ENCODE results near the gene HDGFL2. TPM values are rescaled to one million over a fixed set of nuclear protein-coding genes. Genes with fewer than 3 reads are reported as not detected.

Gene HDGFL2
- total RNA-seq, 4 donors from 2014 or later, result 15.5 to 39.7 (median 26.9) TPM

DNA sequence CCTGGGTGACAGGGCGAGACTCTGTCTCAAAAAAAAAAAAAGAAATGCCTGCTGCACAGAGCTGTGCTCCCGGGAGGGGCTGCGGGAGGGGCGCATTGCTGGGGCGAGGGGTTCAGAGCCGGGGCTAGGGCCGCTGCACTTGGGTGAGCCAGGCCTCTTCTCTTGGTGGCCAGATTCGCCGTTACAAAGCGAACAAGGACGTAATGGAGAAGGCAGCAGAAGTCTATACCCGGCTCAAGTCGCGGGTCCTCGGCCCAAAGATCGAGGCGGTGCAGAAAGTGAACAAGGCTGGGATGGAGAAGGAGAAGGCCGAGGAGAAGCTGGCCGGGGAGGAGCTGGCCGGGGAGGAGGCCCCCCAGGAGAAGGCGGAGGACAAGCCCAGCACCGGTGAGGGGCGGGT lies 27.2 kb downstream of the HDGFL2 start:
- TF ChIP-seq, protein P1, sequence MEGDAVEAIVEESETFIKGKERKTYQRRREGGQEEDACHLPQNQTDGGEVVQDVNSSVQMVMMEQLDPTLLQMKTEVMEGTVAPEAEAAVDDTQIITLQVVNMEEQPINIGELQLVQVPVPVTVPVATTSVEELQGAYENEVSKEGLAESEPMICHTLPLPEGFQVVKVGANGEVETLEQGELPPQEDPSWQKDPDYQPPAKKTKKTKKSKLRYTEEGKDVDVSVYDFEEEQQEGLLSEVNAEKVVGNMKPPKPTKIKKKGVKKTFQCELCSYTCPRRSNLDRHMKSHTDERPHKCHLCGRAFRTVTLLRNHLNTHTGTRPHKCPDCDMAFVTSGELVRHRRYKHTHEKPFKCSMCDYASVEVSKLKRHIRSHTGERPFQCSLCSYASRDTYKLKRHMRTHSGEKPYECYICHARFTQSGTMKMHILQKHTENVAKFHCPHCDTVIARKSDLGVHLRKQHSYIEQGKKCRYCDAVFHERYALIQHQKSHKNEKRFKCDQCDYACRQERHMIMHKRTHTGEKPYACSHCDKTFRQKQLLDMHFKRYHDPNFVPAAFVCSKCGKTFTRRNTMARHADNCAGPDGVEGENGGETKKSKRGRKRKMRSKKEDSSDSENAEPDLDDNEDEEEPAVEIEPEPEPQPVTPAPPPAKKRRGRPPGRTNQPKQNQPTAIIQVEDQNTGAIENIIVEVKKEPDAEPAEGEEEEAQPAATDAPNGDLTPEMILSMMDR (IDR thresholded peaks at IDR 0.05; ENCODE audit: low read depth), result no peak

DNA sequence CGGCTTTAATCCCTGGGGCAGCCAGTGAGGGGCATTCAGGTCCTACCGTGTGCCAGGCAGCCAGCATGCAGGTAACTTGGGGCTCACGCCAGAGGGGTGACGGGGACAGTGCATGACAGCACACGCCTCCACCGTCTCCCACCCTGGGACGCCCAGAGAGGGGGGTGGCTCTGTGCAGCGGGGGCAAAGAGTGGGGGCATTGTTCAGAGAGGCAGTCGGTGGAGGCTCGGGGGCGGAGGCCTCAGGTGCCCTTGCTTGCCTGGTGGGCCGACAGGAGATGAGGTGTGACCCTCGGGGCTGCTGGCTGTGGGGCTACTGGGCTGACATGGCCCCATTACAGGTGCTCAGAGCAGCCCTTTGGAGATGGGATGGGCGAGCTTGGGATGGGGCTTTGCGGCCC lies 27.8 kb downstream of the HDGFL2 start:
- TF ChIP-seq, protein P1 (IDR thresholded peaks at IDR 0.05; ENCODE audit: low read depth), result no peak

DNA sequence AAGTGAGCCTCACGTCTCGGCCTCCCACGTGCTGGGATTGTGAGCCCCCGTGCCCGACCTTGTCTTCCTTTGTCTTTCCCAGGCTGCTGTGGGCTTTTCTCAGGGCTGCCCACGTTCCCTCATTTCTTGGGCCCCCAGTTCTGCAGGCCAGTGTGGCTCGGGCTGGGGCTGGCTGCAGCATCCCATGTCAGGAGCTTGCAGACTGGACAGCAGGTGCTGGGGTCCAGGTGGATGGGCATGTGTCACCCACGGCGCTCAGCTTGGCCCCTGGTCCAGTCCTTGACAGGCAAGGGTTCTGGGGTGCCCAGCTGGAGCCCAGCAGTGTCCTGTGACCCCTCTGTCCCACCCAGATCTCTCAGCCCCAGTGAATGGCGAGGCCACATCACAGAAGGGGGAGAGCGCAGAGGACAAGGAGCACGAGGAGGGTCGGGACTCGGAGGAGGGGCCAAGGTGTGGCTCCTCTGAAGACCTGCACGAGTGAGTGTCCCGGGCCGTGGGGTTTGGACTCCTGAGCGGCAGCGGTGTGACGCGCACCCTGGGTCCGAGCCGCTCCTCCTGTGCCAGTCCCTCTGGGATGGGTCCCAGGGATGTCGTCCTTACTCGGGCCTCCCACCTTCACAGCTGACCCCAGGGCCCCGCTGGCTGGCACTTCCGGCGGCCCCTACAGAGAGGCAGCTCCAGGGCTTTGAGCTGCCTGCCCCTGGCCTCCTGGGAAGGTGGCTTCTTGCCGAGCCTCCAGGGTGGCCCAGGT lies 28.9 kb downstream of the HDGFL2 start:
- TF ChIP-seq, protein P1 (IDR thresholded peaks at IDR 0.05; ENCODE audit: low read depth), result no peak

- TF ChIP-seq, protein P1 (IDR thresholded peaks at IDR 0.05; ENCODE audit: low read depth), result no peak
Measured at GRCh38 chr19:4501691-4502090, 29.6 kb downstream of the HDGFL2 start.

GRCh38 chr19:4502282-4503131 lies 30.4 kb downstream of the HDGFL2 start:
- TF ChIP-seq, protein P1 (IDR thresholded peaks at IDR 0.05; ENCODE audit: low read depth), result no peak

GRCh38 chr19:4503132-4503824 lies 31.2 kb downstream of the HDGFL2 start:
- TF ChIP-seq, protein P1 (IDR thresholded peaks at IDR 0.05; ENCODE audit: low read depth), result no peak

GRCh38 chr19:4503825-4504170 lies 31.7 kb downstream of the HDGFL2 start:
- TF ChIP-seq, protein P1 (IDR thresholded peaks at IDR 0.05; ENCODE audit: low read depth), result no peak

Data from subcutaneous adipose tissue (tissue), 4 donors.